NB4 (cell line): Measurements from ENCODE around the gene RBM38.
"Not testable (repeated sequence)": the region's sequence is repeated elsewhere in the genome, so short reads cannot be mapped to it uniquely, and the experiment has no call there.

ENCODE experiments used
- DNase-seq: peaks from one replicate; pipeline ENCODE4 v3.0.0; 2010; ENCODE audit warnings: low read depth
- H3K4me3 ChIP-seq: one replicate; pipeline ENCODE4 v1.5.1; 2011; ENCODE audit warnings: mild to moderate bottlenecking, low read depth, low read length, moderate library complexity
- MYC ChIP-seq: IDR thresholded peaks from 2 replicates; pipeline ENCODE4 v1.6.1; 2011; ENCODE audit warnings: low read depth, low read length
- POLR2A ChIP-seq: IDR thresholded peaks from 2 replicates; pipeline ENCODE4 v1.6.1; 2011; ENCODE audit warnings: mild to moderate bottlenecking; ENCODE audit not compliant: insufficient read length; ENCODE audit errors: extremely low read depth
- TF ChIP-seq, protein P1 (sequence below): IDR thresholded peaks from 2 replicates; pipeline ENCODE4 v1.6.1; 2011; ENCODE audit warnings: low read depth, low read length
- TF ChIP-seq, protein P2 (sequence below): IDR thresholded peaks from one replicate; pipeline ENCODE4 v1.5.1; 2012; ENCODE audit warnings: low read depth, low read length

RBM38 gene

DNA sequence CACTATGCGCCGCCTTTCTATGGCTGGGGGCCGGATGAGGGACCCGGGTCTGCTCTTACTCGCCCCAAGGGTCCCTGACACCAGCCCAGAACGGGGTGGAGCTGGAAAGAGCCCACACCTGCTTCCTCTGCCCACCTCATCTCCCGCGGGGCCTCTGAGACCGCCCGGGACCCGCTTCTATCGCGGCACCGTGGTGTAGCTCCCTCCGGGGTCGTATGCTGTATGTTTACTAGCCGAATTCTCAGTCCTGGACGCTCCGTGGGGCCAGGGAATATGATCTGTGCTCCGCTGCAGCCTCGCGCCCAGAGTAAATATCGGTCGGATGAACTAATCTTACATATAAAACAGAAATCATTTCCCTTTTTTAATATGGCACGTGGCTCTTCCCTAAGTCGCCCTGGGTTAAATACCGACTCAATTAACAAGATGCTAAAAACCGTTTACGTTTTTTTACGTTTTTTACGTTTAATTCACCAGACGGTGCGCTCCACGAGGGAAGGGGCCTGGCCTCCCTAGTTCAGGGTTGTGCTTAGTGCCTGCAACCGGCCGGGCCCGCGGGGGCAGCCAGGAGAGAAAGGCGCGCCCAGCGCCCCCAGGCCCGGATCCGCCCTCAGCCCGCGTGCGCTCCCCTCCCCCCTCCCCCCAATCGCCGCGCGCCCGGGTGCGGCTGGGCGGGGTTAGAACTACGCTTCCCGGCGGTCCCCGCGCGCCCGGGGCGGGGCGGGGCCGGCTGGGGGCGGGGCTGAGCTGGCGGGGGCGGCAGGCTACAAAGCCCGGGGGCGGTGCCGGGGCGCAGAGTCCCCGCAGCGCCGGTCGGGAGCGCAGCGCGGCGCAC lies at the start of gene RBM38:
Gene RBM38 (plus strand): TSS at position 793 of the 835 bp plus-strand sequence. CDS start 186 bp downstream, outside the sequence.
- TF ChIP-seq, protein P1, sequence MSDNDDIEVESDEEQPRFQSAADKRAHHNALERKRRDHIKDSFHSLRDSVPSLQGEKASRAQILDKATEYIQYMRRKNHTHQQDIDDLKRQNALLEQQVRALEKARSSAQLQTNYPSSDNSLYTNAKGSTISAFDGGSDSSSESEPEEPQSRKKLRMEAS = peak; percentile 42; the same call in 1 of the 2 replicates
- TF ChIP-seq MYC (peak; percentile 79), POLR2A (peak; percentile 67)
- TF ChIP-seq, protein P2, sequence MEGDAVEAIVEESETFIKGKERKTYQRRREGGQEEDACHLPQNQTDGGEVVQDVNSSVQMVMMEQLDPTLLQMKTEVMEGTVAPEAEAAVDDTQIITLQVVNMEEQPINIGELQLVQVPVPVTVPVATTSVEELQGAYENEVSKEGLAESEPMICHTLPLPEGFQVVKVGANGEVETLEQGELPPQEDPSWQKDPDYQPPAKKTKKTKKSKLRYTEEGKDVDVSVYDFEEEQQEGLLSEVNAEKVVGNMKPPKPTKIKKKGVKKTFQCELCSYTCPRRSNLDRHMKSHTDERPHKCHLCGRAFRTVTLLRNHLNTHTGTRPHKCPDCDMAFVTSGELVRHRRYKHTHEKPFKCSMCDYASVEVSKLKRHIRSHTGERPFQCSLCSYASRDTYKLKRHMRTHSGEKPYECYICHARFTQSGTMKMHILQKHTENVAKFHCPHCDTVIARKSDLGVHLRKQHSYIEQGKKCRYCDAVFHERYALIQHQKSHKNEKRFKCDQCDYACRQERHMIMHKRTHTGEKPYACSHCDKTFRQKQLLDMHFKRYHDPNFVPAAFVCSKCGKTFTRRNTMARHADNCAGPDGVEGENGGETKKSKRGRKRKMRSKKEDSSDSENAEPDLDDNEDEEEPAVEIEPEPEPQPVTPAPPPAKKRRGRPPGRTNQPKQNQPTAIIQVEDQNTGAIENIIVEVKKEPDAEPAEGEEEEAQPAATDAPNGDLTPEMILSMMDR = no peak
- H3K4me3 ChIP-seq = peak within 1 kb of the TSS; percentile 74
- peak; percentile 83 for DNase-seq

DNA sequence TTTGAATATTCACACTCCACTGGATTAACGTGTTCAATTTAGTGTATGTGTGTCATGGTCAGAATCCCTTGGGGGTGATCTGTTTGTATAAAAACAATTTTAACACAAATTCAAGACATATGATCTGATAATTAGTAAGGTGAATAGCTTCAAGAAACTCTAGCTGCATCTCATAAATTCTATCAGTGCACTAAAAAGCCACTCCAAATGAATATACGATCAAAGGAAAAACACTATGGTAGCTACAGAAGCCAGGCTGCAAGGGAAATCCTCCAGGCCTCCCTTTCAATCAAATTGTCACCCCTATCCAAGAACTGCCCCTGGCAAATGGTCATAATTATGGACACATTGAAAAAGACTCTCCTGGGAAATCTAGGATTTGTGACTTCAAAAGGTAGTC lies 49.5 kb upstream of the RBM38 start:
- TF ChIP-seq MYC = no peak
- TF ChIP-seq, protein P2 = no peak
- TF ChIP-seq POLR2A = no peak
- TF ChIP-seq, protein P1 = no peak
- no peak overlapping the region for H3K4me3 ChIP-seq
- no peak for DNase-seq

DNA sequence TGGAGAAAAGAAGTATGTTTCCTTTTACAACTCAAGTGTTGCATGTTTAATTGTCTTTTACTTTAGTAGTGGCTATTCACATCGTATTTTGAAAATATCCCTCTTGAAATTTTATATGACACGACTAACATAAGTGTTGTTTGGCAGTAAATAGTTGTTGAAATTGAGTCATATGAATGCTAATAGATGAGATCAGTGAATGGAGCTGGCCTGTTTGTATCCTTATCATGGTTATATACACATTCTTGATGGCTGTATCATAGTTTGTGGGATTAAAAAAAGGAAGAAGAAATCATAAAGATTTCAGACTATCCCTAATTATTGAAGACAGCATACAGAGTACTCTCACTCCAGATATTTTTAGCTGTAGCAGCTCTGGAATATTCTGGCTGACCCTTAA lies 48.4 kb upstream of the RBM38 start:
- TF ChIP-seq, protein P2 = no peak
- TF ChIP-seq, protein P1 = no peak
- TF ChIP-seq POLR2A (no peak), MYC (no peak)
- DNase-seq = no peak
- H3K4me3 ChIP-seq = no peak overlapping the region

DNA sequence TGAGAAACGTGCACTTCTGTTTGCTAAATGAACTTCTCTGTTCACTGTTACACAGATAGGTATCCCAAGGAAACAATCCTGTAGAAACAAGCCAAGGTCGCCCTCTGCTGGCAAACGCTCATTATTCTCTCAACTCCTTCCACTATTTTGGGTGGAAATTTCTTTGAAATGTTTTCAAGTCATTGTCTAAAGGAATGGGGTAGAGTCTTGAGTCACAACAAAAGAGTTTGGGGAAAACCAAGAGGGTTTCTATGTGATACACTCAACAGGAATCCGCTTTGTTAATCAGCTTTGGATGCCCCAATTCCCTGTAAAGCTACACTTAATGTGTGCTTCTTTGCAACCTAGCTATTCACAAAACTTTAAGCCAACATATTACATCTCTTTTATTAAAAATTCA lies 44.7 kb upstream of the RBM38 start:
- H3K4me3 ChIP-seq = no peak overlapping the region
- peak; percentile 80 for DNase-seq
- TF ChIP-seq, protein P2 = peak; percentile 52
- TF ChIP-seq POLR2A (no peak), MYC (0 out of 2 replicates have a peak, but pooled peaks have one; percentile 26)
- TF ChIP-seq, protein P1 = no peak

DNA sequence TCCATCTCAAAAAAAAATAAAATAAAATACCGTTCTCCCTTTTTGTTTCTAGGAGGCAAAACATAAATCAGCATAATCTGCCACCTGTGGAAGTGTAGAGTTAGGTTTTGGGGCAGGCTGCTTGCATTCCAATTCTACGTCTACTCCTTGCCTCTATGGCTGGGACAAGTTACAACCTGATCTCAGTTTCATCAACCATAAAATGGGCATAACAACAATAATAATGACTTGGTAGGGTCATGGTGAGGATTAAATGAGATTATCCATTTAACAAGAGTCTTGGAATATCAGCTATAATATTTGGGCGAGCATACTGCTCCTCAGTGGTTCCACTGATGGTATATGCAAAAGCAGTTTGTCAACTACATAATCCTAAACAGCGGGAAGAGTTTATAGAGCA lies 43.8 kb upstream of the RBM38 start:
- DNase-seq = no peak
- H3K4me3 ChIP-seq = no peak overlapping the region
- TF ChIP-seq POLR2A = no peak
- TF ChIP-seq, protein P2 = no peak

DNA sequence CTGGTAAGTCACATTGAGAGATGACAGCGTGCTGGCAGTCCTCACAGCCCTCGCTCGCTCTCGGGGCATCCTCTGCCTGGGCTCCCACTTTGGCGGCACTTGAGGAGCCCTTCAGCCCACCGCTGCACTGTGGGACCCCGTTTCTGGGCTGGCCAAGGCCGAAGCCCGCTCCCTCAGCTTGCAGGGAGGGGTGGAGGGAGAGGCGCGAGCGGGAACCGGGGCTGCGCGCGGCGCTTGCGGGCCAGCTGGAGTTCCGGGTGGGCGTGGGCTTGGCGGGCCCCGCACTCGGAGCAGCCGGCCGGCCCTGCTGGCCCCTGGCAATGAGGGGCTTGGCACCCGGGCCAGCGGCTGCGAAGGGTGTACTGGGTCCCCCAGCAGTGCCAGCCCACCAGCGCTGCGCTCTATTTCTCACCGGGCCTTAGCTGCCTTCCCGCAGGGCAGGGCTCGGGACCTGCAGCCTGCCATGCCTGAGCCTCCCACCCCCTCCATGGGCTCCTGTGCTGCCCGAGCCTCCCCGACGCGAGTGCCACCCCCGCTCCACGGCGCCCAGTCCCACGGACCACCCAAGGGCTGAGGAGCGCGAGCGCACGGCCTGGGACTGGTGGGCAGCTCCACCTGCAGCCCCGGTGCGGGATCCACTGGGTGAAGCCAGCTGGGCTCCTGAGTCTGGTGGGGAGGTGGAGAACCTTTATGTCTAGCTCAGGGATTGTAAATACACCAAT lies 42.8 kb upstream of the RBM38 start:
- not testable (repeated sequence) for DNase-seq

DNA sequence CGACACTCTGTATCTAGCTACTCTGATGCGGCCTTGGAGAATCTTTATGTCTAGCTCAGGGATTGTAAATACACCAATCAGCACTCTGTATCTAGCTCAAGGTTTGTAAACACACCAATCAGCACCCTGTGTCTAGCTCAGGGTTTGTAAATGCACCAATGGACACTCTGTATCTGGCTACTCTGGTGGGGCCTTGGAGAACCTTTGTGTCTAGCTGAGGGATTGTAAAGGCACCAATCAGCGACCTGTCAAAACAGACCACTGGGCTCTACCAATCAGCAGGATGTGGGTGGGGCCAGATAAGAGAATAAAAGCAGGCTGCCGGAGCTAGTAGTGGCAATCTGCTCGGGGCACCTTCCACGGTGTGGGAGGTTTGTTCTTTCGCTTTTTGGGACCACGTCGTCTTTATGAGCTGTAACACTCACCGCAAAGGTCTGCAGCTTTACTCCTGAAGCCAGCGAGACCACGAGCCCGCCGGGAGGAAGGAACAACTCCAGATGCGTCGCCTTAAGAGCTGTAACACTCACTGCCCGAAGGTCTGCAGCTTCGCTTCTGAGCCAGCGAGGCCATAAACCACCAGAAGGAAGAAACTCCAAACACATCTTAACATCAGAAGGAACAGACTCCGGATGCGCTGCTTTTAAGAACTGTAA lies 42.1 kb upstream of the RBM38 start:
- DNase-seq, H3K4me3 ChIP-seq: not testable (repeated sequence)

More for the DNA sequence above, 42.8 kb upstream of the RBM38 start:
- not testable (repeated sequence) for H3K4me3 ChIP-seq
